Skeletal muscle satellite cell (primary cell): ENCODE measurements around the gene ELP2.
"Not testable (repeated sequence)": the region's sequence is repeated elsewhere in the genome, so short reads cannot be mapped to it uniquely, and the experiment has no call there.

ENCODE experiments used
- H3K27me3 ChIP-seq: 2 replicates; pipeline ENCODE4 v1.7.0; 2013; ENCODE audit warnings: low read length; ENCODE audit not compliant: control insufficient read depth, insufficient read depth
- H3K36me3 ChIP-seq: 2 replicates; pipeline ENCODE4 v1.7.0; 2013; ENCODE audit warnings: mild to moderate bottlenecking, control low read depth, low read length; ENCODE audit not compliant: insufficient read depth
- H3K4me1 ChIP-seq: 2 replicates; pipeline ENCODE4 v1.7.0; 2013; ENCODE audit warnings: low read length; ENCODE audit not compliant: control insufficient read depth, insufficient read depth
- H3K4me2 ChIP-seq: 2 replicates; pipeline ENCODE4 v1.7.0; 2013; ENCODE audit warnings: mild to moderate bottlenecking, low read length
- H3K4me3 ChIP-seq: 2 replicates; pipeline ENCODE4 v1.7.0; 2013; ENCODE audit warnings: low read length
- H3K9ac ChIP-seq: 2 replicates; pipeline ENCODE4 v1.7.0; 2013; ENCODE audit warnings: mild to moderate bottlenecking, low read depth, low read length, moderate library complexity
- H3K9me3 ChIP-seq: replicated peaks from 2 replicates; pipeline ENCODE4 v1.7.0; 2013; ENCODE audit warnings: mild to moderate bottlenecking, control low read depth, low read length

ELP2 gene

GRCh38 chr18:36162981-36163380 is 33.3 kb downstream of the ELP2 start:
- no peak overlapping the region for H3K4me3 ChIP-seq
- H3K36me3 ChIP-seq: peaks cover 70% of the 10 kb centered on the region
- no peak overlapping the region for H3K9ac ChIP-seq
- H3K9me3 ChIP-seq: no peaks in the 10 kb centered on the region
- no peaks in the 10 kb centered on the region for H3K27me3 ChIP-seq
- H3K4me1 ChIP-seq: peaks cover 8% of the 10 kb centered on the region
- no peak overlapping the region for H3K4me2 ChIP-seq

- no peak overlapping the region for H3K9ac ChIP-seq
Observed at GRCh38 chr18:36167692-36168218, 38.1 kb downstream of the ELP2 start.

GRCh38 chr18:36168296-36168695 is 38.6 kb downstream of the ELP2 start:
- H3K4me1 ChIP-seq, H3K4me2 ChIP-seq, H3K27me3 ChIP-seq, H3K4me3 ChIP-seq, H3K9ac ChIP-seq, H3K9me3 ChIP-seq: not testable (repeated sequence)
- peaks cover 67% of the 10 kb centered on the region for H3K36me3 ChIP-seq

More at GRCh38 chr18:36167692-36168218, 38.1 kb downstream of the ELP2 start:
- no peaks in the 10 kb centered on the region for H3K9me3 ChIP-seq
- H3K36me3 ChIP-seq: peaks cover 64% of the 10 kb centered on the region
- H3K4me1 ChIP-seq: no peaks in the 10 kb centered on the region
- H3K27me3 ChIP-seq: no peaks in the 10 kb centered on the region
- no peak overlapping the region for H3K4me3 ChIP-seq
- no peak overlapping the region for H3K4me2 ChIP-seq

GRCh38 chr18:36169938-36170337 is 40.2 kb downstream of the ELP2 start:
- no peak overlapping the region for H3K4me3 ChIP-seq
- H3K4me1 ChIP-seq: no peaks in the 10 kb centered on the region
- H3K36me3 ChIP-seq: peaks cover 63% of the 10 kb centered on the region
- no peak overlapping the region for H3K9ac ChIP-seq
- no peaks in the 10 kb centered on the region for H3K27me3 ChIP-seq
- H3K4me2 ChIP-seq: no peak overlapping the region
- no peaks in the 10 kb centered on the region for H3K9me3 ChIP-seq

- H3K9me3 ChIP-seq: no peaks in the 10 kb centered on the region
- no peak overlapping the region for H3K4me3 ChIP-seq
- no peaks in the 10 kb centered on the region for H3K27me3 ChIP-seq
- peaks cover 7% of the 10 kb centered on the region for H3K4me1 ChIP-seq
- H3K4me2 ChIP-seq: no peak overlapping the region
- H3K9ac ChIP-seq: no peak overlapping the region
- peaks cover 52% of the 10 kb centered on the region for H3K36me3 ChIP-seq
Observed at GRCh38 chr18:36175481-36175880, 45.8 kb downstream of the ELP2 start.

GRCh38 chr18:36176177-36176584 is 46.5 kb downstream of the ELP2 start:
- H3K4me3 ChIP-seq: no peak overlapping the region
- H3K36me3 ChIP-seq: peaks cover 46% of the 10 kb centered on the region
- no peak overlapping the region for H3K9ac ChIP-seq
- H3K9me3 ChIP-seq: no peaks in the 10 kb centered on the region
- no peak overlapping the region for H3K4me2 ChIP-seq
- H3K4me1 ChIP-seq: peaks cover 7% of the 10 kb centered on the region
- no peaks in the 10 kb centered on the region for H3K27me3 ChIP-seq

GRCh38 chr18:36176711-36177110 is 47.0 kb downstream of the ELP2 start:
- Histone ChIP-seq H3K36me3 (peaks cover 46% of the 10 kb centered on the region), H3K4me1 (peaks cover 7% of the 10 kb centered on the region), H3K4me2 (no peak overlapping the region), H3K27me3 (no peaks in the 10 kb centered on the region), H3K9ac (no peak overlapping the region), H3K4me3 (no peak overlapping the region), H3K9me3 (no peaks in the 10 kb centered on the region)

- Histone ChIP-seq H3K4me1 (peaks cover 7% of the 10 kb centered on the region), H3K9ac (no peak overlapping the region), H3K4me2 (no peak overlapping the region), H3K27me3 (no peaks in the 10 kb centered on the region), H3K4me3 (no peak overlapping the region), H3K9me3 (no peaks in the 10 kb centered on the region), H3K36me3 (peaks cover 37% of the 10 kb centered on the region)
Observed at GRCh38 chr18:36177913-36178312, 48.2 kb downstream of the ELP2 start.

- no peak overlapping the region for H3K9ac ChIP-seq
Observed at GRCh38 chr18:36179562-36180355, 50.1 kb downstream of the ELP2 start.

GRCh38 chr18:36181441-36181840 is 51.7 kb downstream of the ELP2 start:
- Histone ChIP-seq H3K27me3 (no peaks in the 10 kb centered on the region), H3K9ac (no peak overlapping the region), H3K9me3 (no peaks in the 10 kb centered on the region), H3K4me2 (no peak overlapping the region), H3K36me3 (peaks cover 8% of the 10 kb centered on the region), H3K4me3 (no peak overlapping the region), H3K4me1 (peaks cover 7% of the 10 kb centered on the region)

More at GRCh38 chr18:36179562-36180355, 50.1 kb downstream of the ELP2 start:
- no peaks in the 10 kb centered on the region for H3K27me3 ChIP-seq
- peaks cover 7% of the 10 kb centered on the region for H3K4me1 ChIP-seq
- no peak overlapping the region for H3K4me3 ChIP-seq
- H3K9me3 ChIP-seq: no peaks in the 10 kb centered on the region
- peaks cover 24% of the 10 kb centered on the region for H3K36me3 ChIP-seq
- H3K4me2 ChIP-seq: no peak overlapping the region

- Histone ChIP-seq H3K9me3 (no peaks in the 10 kb centered on the region), H3K9ac (no peak overlapping the region), H3K4me1 (peaks cover 11% of the 10 kb centered on the region), H3K27me3 (no peaks in the 10 kb centered on the region), H3K4me3 (no peak overlapping the region), H3K36me3 (peaks cover 3% of the 10 kb centered on the region), H3K4me2 (no peak overlapping the region)
Observed at GRCh38 chr18:36181898-36182506, 52.3 kb downstream of the ELP2 start.
